Liver (tissue), 9 donors: ENCODE results near the gene LDLRAD4. TPM values are rescaled to one million over a fixed set of nuclear protein-coding genes. Genes with fewer than 3 reads are reported as not detected.

Experiments used
- DNase-seq: peaks from one replicate; pipeline ENCODE4 v3.0.0-alpha.2; 2017; ENCODE audit warnings: low spot score
- H3K27ac ChIP-seq, 2 donors: one replicate each; pipeline ENCODE4 v1.7.0; 2013; ENCODE audit warnings: inconsistent platforms in 2 of 2, low read length in 2 of 2, control low read depth in 1 of 2, low read depth in 1 of 2, mild to moderate bottlenecking in 1 of 2
- H3K27me3 ChIP-seq, 4 donors: one replicate each; pipeline versions ENCODE4 v1.6.1 to v1.7.0; 2013; ENCODE audit warnings: low read length in 3 of 4, inconsistent platforms in 1 of 4, mild to moderate bottlenecking in 1 of 4, moderate library complexity in 1 of 4; ENCODE audit not compliant: control insufficient read depth in 4 of 4, insufficient read depth in 4 of 4
- H3K36me3 ChIP-seq, 4 donors: one replicate each; pipeline versions ENCODE4 v1.6.1 to v1.7.0; 2013; ENCODE audit warnings: low read length in 3 of 4, mild to moderate bottlenecking in 3 of 4, low read depth in 1 of 4, moderate library complexity in 1 of 4; ENCODE audit not compliant: control insufficient read depth in 4 of 4, insufficient read depth in 3 of 4
- H3K4me1 ChIP-seq, 4 donors: one replicate each; pipeline versions ENCODE4 v1.6.1 to v1.7.0; 2013; ENCODE audit warnings: low read length in 3 of 4, mild to moderate bottlenecking in 3 of 4, moderate library complexity in 1 of 4; ENCODE audit not compliant: control insufficient read depth in 4 of 4, insufficient read depth in 4 of 4
- H3K4me3 ChIP-seq, 3 donors: one replicate each; pipeline versions ENCODE4 v1.6.1 to v1.7.0; 2013; ENCODE audit warnings: low read length in 3 of 3, control low read depth in 1 of 3, low read depth in 1 of 3, mild to moderate bottlenecking in 1 of 3
- H3K9ac ChIP-seq, 2 donors: one replicate each; pipeline ENCODE4 v1.7.0; 2013; ENCODE audit warnings: low read length in 2 of 2, mild to moderate bottlenecking in 2 of 2, moderate library complexity in 2 of 2, control low read depth in 1 of 2, low read depth in 1 of 2
- H3K9me3 ChIP-seq, 4 donors: one replicate each; pipeline versions ENCODE4 v1.6.1 to v1.7.0; 2013; ENCODE audit warnings: low read length in 3 of 4; ENCODE audit not compliant: control insufficient read depth in 4 of 4
- CTCF ChIP-seq: fragments of 150-350 bp; IDR thresholded peaks from 2 replicates; pipeline ENCODE4 v1.5.1; 2017; ENCODE audit warnings: improper control_type of control experiment, low read depth, low read length; ENCODE audit not compliant: missing input control
- EGR1 ChIP-seq, 2 donors: IDR thresholded peaks; 2 replicates each; pipeline ENCODE4 v1.6.1; 2016 to 2018; ENCODE audit warnings: antibody characterized with exemption in 2 of 2, low read depth in 2 of 2
- FOXA1 ChIP-seq: IDR thresholded peaks from 2 replicates; pipeline ENCODE4 v1.6.1; 2016; ENCODE audit warnings: antibody characterized with exemption
- FOXA2 ChIP-seq: IDR thresholded peaks from 2 replicates; pipeline ENCODE4 v1.6.1; 2016; ENCODE audit warnings: antibody characterized with exemption
- GABPA ChIP-seq, 2 donors: IDR thresholded peaks in 1 of 2; conservative IDR thresholded peaks in 1 of 2; 2 replicates each; pipeline ENCODE4 v1.6.1; 2016; ENCODE audit warnings: antibody characterized with exemption in 2 of 2, mild to moderate bottlenecking in 1 of 2, moderate library complexity in 1 of 2
- HNF4A ChIP-seq, 2 donors: conservative IDR thresholded peaks; 2 replicates each; pipeline ENCODE4 v1.6.1; 2016; ENCODE audit warnings: antibody characterized with exemption in 2 of 2, mild to moderate bottlenecking in 2 of 2
- HNF4G ChIP-seq: IDR thresholded peaks from 2 replicates; pipeline ENCODE4 v1.6.1; 2016; ENCODE audit warnings: antibody characterized with exemption
- JUND ChIP-seq, 2 donors: IDR thresholded peaks; 2 replicates each; pipeline ENCODE4 v1.6.1; 2016; ENCODE audit warnings: antibody characterized with exemption in 2 of 2
- MAX ChIP-seq: IDR thresholded peaks from 2 replicates; pipeline ENCODE4 v1.6.1; 2016; ENCODE audit warnings: antibody characterized with exemption
- NR2F2 ChIP-seq: IDR thresholded peaks from 2 replicates; pipeline ENCODE4 v1.6.1; 2016; ENCODE audit warnings: antibody characterized with exemption
- RAD21 ChIP-seq, 2 donors: IDR thresholded peaks; 2 replicates each; pipeline ENCODE4 v1.6.1; 2016; ENCODE audit warnings: antibody characterized with exemption in 2 of 2, mild to moderate bottlenecking in 2 of 2
- RXRA ChIP-seq, 2 donors: IDR thresholded peaks; 2 replicates each; pipeline ENCODE4 v1.6.1; 2017 to 2018; ENCODE audit warnings: antibody characterized with exemption in 2 of 2, mild to moderate bottlenecking in 1 of 2
- SP1 ChIP-seq: IDR thresholded peaks from 2 replicates; pipeline ENCODE4 v1.6.1; 2018; ENCODE audit warnings: antibody characterized with exemption, mild to moderate bottlenecking
- TAF1 ChIP-seq: conservative IDR thresholded peaks from 2 replicates; pipeline ENCODE4 v1.6.1; 2016; ENCODE audit warnings: antibody characterized with exemption, mild to moderate bottlenecking
- YY1 ChIP-seq: IDR thresholded peaks from 2 replicates; pipeline ENCODE4 v1.6.1; 2016; ENCODE audit warnings: antibody characterized with exemption, mild to moderate bottlenecking
- ZBTB33 ChIP-seq: IDR thresholded peaks from 2 replicates; pipeline ENCODE4 v1.6.1; 2016; ENCODE audit warnings: antibody characterized with exemption
- WGBS: extraction: QIAGEN DNeasy Blood & Tissue Kit; methylation state at CpG from one replicate; pipeline ENCODE4 v1.1.7; 2013; 5-methylcytosine and 5-hydroxymethylcytosine counted together
- polyA plus RNA-seq, 2 donors: library from polyadenylated mRNA; stranded (reverse) in 1 of 2; unstranded in 1 of 2; fragments of 200-250 nt in 1 of 2; fragments of >200 nt in 1 of 2; fragmentation: Nextera tagmentation in 1 of 2; extraction: Ambion mirVana in 1 of 2; gene quantifications; one replicate each; pipeline versions ENCODE4 v1.2.1 to v1.2.3, GENCODE V29; 2013 to 2015
- total RNA-seq, 2 donors: library from RNA; depleted of rRNA; stranded (reverse); fragments of >200 nt; gene quantifications; one replicate each; pipeline ENCODE4 v1.2.3, GENCODE V29; 2014
- TF ChIP-seq, protein P1 (sequence below): IDR thresholded peaks from 2 replicates; pipeline ENCODE4 v1.6.1; 2016; ENCODE audit warnings: antibody characterized with exemption
- TF ChIP-seq, protein P2 (sequence below): IDR thresholded peaks from 2 replicates; pipeline ENCODE4 v1.6.1; 2016; ENCODE audit warnings: antibody characterized with exemption, mild to moderate bottlenecking
- donor health status: healthy.
- donor health status: healthy.
- donor health status: healthy.
- donor health status: healthy.
- donor health status: healthy.

The LDLRAD4 gene
- total and polyA plus RNA-seq, 4 donors = 4.8 to 41.7 (median 12.7) TPM

GRCh38 chr18:13474336-13474735, 255.8 kb downstream of the LDLRAD4 start:
- H3K27me3 ChIP-seq = no peaks in the 10 kb centered on the region
- H3K4me1 ChIP-seq = peaks cover 7 to 30% (median 17%) of the 10 kb centered on the region in 4 donors
- TF ChIP-seq GABPA (IDR thresholded peaks at IDR 0.05 in 1 of 2, conservative IDR thresholded peaks at IDR 0.05 in 1 of 2) (no peak), JUND (IDR thresholded peaks at IDR 0.05) (no peak), NR2F2 (no peak), TAF1 (no peak), YY1 (no peak), MAX (no peak), CTCF (no peak), HNF4A (conservative IDR thresholded peaks at IDR 0.05) (no peak), RAD21 (IDR thresholded peaks at IDR 0.05) (no peak), FOXA1 (no peak), EGR1 (IDR thresholded peaks at IDR 0.05; ENCODE audit: low read depth in 2 of 2) (no peak), SP1 (no peak), FOXA2 (no peak), HNF4G (no peak), RXRA (IDR thresholded peaks at IDR 0.05) (no peak), ZBTB33 (no peak)
- TF ChIP-seq, protein P1, sequence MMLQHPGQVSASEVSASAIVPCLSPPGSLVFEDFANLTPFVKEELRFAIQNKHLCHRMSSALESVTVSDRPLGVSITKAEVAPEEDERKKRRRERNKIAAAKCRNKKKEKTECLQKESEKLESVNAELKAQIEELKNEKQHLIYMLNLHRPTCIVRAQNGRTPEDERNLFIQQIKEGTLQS = no peak
- TF ChIP-seq, protein P2, sequence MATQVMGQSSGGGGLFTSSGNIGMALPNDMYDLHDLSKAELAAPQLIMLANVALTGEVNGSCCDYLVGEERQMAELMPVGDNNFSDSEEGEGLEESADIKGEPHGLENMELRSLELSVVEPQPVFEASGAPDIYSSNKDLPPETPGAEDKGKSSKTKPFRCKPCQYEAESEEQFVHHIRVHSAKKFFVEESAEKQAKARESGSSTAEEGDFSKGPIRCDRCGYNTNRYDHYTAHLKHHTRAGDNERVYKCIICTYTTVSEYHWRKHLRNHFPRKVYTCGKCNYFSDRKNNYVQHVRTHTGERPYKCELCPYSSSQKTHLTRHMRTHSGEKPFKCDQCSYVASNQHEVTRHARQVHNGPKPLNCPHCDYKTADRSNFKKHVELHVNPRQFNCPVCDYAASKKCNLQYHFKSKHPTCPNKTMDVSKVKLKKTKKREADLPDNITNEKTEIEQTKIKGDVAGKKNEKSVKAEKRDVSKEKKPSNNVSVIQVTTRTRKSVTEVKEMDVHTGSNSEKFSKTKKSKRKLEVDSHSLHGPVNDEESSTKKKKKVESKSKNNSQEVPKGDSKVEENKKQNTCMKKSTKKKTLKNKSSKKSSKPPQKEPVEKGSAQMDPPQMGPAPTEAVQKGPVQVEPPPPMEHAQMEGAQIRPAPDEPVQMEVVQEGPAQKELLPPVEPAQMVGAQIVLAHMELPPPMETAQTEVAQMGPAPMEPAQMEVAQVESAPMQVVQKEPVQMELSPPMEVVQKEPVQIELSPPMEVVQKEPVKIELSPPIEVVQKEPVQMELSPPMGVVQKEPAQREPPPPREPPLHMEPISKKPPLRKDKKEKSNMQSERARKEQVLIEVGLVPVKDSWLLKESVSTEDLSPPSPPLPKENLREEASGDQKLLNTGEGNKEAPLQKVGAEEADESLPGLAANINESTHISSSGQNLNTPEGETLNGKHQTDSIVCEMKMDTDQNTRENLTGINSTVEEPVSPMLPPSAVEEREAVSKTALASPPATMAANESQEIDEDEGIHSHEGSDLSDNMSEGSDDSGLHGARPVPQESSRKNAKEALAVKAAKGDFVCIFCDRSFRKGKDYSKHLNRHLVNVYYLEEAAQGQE = no peak
- DNase-seq = no peak
- H3K9me3 ChIP-seq = no peaks in the 10 kb centered on the region
- no peak overlapping the region for H3K4me3 ChIP-seq
- 98% methylated on average over 3 of the region's 3 CpGs for WGBS
- no peak overlapping the region for H3K9ac ChIP-seq
- peaks cover 0 to 5% (median 0%) of the 10 kb centered on the region in 4 donors for H3K36me3 ChIP-seq
- H3K27ac ChIP-seq = no peak overlapping the region
